Fibroblast of the aortic adventitia (primary cell): ENCODE results near the gene MARCHF3. TPM values are rescaled to one million over a fixed set of nuclear protein-coding genes. Genes with fewer than 3 reads are reported as not detected.

ENCODE experiments used
- DNase-seq: peaks from one replicate; pipeline ENCODE4 v3.0.0-alpha.2; 2010; ENCODE audit warnings: low read depth
- H3K4me3 ChIP-seq: 2 replicates; pipeline ENCODE4 v1.5.1; 2011; ENCODE audit warnings: low read depth, mild to moderate bottlenecking, control low read depth, low read length, moderate library complexity
- total RNA-seq: library from RNA; depleted of rRNA; stranded (reverse); fragments of >200 nt; gene quantifications from 2 replicates; pipeline ENCODE4 v1.2.3, GENCODE V29; 2012; ENCODE audit warnings: low replicate concordance
- TF ChIP-seq, protein P1 (sequence below): IDR thresholded peaks from 2 replicates; pipeline ENCODE4 v1.5.1; 2011; ENCODE audit warnings: mild to moderate bottlenecking, low read length, control low read depth, inconsistent platforms; ENCODE audit not compliant: insufficient read depth

The MARCHF3 gene
- total RNA-seq, 1 donor, result 16.9 TPM

DNA sequence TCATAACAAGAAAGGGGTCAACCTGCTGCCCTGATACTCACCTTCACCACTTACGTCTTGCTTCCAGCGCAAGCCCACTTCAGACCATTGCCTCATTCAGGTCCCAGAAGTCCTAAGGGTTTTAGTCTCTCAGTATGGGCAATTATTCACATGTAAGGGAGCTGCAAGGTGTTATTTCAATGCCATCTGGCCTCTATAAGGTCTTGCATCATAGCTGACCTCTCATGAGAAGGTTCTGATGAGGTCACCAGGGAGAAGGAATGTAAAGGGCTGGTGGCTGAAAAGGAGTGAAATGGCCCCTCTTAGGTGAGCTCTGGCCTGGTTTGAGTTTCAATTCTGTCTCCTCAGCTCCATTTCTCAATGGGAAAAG lies 1.5 kb upstream of the MARCHF3 start:
- TF ChIP-seq, protein P1, sequence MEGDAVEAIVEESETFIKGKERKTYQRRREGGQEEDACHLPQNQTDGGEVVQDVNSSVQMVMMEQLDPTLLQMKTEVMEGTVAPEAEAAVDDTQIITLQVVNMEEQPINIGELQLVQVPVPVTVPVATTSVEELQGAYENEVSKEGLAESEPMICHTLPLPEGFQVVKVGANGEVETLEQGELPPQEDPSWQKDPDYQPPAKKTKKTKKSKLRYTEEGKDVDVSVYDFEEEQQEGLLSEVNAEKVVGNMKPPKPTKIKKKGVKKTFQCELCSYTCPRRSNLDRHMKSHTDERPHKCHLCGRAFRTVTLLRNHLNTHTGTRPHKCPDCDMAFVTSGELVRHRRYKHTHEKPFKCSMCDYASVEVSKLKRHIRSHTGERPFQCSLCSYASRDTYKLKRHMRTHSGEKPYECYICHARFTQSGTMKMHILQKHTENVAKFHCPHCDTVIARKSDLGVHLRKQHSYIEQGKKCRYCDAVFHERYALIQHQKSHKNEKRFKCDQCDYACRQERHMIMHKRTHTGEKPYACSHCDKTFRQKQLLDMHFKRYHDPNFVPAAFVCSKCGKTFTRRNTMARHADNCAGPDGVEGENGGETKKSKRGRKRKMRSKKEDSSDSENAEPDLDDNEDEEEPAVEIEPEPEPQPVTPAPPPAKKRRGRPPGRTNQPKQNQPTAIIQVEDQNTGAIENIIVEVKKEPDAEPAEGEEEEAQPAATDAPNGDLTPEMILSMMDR, result no peak
- no peak for DNase-seq
- H3K4me3 ChIP-seq, result no peak overlapping the region

DNA sequence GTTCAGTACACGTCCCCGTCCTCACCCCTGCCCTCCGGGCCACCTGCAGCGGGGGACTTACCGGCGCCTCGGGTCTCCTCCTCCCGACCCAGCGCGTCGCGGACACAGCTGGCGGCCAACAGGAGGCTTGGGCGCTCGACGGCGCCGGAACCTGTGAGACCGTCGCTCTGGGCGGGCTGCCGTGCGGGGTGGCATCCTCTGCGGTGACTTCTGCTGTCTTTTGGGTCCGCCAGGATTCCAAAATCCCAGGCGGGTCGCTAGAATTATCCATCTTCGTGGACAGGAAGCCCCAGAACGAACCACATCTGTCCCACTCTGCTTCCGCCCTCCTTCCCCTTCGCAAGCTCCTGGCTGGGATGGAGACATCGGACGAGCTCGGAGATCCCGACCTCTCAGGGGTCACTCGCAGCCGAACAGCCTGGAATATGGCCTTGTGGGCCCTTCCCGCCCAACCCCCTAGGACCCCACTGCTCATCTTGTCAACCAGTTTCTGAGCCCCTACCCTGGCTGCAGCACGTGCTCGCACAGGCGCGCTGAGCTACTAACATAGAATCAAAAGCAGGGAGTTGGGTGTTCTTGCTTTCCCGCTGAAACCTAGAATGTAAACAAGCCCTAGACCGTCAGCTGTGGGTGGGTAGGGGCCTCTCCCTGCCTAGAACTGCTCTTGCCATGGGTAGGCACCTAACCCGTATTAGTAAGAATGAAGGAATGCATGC lies 947 bp upstream of the MARCHF3 start:
- peak overlapping the region; percentile 96 for H3K4me3 ChIP-seq
- no peak for DNase-seq
- TF ChIP-seq, protein P1, result no peak

DNA sequence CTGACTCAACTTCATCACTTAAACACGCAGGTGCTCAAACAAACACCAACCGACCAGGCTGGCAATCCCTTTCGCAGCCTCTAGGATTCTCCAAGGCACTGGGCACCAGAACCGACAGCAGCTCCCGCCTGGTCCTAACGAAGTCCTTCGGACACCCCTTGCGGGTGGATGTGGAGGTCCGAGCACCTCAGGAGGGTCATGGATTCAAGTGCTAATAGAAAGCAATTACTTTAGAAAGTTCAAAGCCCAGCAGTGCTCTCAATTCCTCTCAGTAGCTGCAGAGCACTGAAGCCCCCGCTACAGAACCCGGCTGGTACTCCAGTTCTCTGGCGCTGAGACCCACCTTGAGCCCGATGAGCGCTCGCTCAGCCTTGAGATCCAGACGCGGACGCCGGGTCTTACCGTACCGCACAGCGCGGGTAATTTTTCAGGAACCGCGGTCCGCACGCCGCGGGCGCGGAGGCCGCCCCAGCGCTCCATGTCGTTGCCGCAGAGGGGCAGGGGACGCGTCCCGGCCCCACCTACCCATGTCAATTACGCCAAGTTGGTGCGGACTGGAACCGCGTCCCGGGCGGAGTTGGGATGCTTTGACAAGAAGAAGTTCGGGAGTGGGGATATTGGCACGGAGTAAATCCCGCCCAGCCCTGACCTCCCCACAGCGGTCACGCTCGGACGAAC lies 638 bp downstream of the MARCHF3 start:
- TF ChIP-seq, protein P1, result peak; percentile 72
- DNase-seq, result peak; percentile 70
- peak overlapping the region; percentile 96 for H3K4me3 ChIP-seq

DNA sequence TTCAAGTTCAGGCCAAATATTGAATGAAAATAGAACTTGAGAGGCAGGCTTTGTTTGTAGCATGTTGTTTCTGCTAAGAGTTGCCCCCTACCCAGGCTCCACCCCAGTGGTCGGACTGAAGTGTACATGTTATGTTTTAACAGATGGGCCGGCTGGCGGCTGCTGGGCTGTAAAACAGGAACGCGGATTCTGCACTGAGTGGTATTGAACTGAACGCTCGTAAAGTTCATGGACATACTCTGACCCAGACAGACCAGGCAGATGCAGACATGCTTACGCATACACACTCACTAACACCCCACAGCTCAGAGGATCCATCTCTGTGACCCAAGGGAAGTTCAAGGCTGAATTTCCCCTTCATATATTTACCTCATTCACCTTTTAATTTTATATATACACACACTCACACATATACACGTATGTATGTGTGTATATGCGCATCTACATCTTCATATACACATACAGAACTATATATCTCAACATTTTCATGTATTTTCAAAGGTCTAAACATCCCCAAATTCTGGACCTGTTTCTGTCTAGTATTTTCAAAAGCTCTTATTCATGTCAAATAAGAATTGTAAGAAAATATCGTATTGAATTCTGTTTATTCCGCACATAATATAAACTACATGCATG lies 1.4 kb downstream of the MARCHF3 start:
- H3K4me3 ChIP-seq, result peak overlapping the region; percentile 96
- DNase-seq, result peak; percentile 34
- TF ChIP-seq, protein P1, result no peak

DNA sequence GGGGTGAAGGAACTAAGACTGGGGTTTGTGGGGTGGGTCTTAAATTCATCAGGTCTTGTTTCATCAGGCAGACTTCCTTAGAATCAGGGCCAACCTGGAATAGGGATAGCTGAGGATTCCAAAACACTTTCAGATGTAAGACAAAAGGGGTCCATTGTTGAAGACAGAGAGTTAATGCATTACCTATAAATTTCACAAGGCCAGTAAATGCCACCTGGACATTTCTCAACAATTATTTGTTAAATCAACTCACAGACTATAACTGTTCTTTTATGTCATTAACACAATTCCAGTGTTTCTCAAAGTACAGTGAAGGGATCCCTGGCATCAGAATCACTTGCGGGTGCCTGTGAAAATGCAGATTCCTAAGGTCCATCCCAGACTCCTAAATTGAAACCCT lies 2.8 kb downstream of the MARCHF3 start:
- no peak for DNase-seq
- peak overlapping the region; percentile 15 for H3K4me3 ChIP-seq
- TF ChIP-seq, protein P1, result no peak

DNA sequence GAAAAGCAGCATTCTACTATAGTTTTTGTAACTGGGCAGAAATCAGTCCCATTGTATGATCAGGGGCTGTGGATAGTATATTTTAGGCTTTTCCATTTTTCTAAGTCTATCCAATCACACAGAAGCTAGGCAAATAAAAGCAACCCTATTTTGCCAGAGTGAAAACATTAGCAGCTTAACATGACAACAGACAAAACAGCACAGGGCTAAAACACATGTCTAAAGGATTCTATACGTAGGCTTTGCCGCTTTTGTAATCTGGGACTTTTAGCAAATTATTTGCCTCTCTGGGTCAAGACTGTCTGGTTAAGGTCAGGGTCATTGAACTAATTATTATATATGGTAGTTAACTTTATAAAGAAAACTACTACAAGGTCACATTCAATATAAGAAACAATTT lies 4.2 kb downstream of the MARCHF3 start:
- DNase-seq, result peak; percentile 34
- H3K4me3 ChIP-seq, result no peak overlapping the region
- TF ChIP-seq, protein P1, result no peak
